Mucosa of descending colon (tissue), 3 donors: Measurements from ENCODE around the gene TTC36. TPM values are rescaled to one million over a fixed set of nuclear protein-coding genes. Genes with fewer than 3 reads are reported as not detected.

ENCODE experiments used
- ATAC-seq: fragments of 200-7000 bp; cut with Tn5 transposase; one replicate; pipeline ENCODE4 v1.9.1; 2020; ENCODE audit warnings: mild to moderate bottlenecking, moderate library complexity
- DNase-seq, 3 donors: peaks; one replicate each; pipeline ENCODE4 v3.0.0-alpha.2; 2020
- H3K36me3 ChIP-seq: fragments of 200-600 bp; one replicate; pipeline ENCODE4 v1.8.0; 2021; ENCODE audit warnings: low read depth, mild to moderate bottlenecking
- H3K4me1 ChIP-seq: fragments of 200-600 bp; one replicate; pipeline ENCODE4 v1.8.0; 2021; ENCODE audit warnings: low read depth, mild to moderate bottlenecking
- H3K4me3 ChIP-seq: fragments of 200-600 bp; one replicate; pipeline ENCODE4 v1.8.0; 2021; ENCODE audit warnings: mild to moderate bottlenecking
- H3K9me3 ChIP-seq: fragments of 200-600 bp; one replicate; pipeline ENCODE4 v1.8.0; 2021; ENCODE audit warnings: mild to moderate bottlenecking
- intact Hi-C, 2 donors: fragments of 100-400 bp; cut with DNase I in 1 of 2; cut with micrococcal nuclease in 1 of 2; formaldehyde crosslinking; loops; one replicate each; pipeline versions ENCODE4 v1.11.0 to v1.11.1; 2022; cut with DNase I, micrococcal nuclease
- total RNA-seq, 3 donors: library from RNA; stranded (reverse); fragmentation: NEBNext Ultra II Directional in 2 of 3; extraction: Animal tissue kit (Norgen Biotek cat#: 25700) in 2 of 3; gene quantifications; one replicate each; pipeline versions ENCODE4 v1.2.1 to v1.2.4, GENCODE V29; 2021 to 2023
- TF ChIP-seq, protein P1 (sequence below): fragments of 200-600 bp; IDR thresholded peaks from one replicate; pipeline ENCODE4 v1.8.0; 2022; ENCODE audit warnings: antibody characterized with exemption, mild to moderate bottlenecking
- donor health status: DM: no; HTN: no; CAD: no; lungs with moderate emphysema.
- donor health status: DM: no; HTN: no; CAD: no.
- donor health status: DM: no; HTN: yes; CAD: no.

TTC36 gene
- total RNA-seq, 3 donors from 2014 or later = 0.63 to 1.3 (median 1.2) TPM

DNA sequence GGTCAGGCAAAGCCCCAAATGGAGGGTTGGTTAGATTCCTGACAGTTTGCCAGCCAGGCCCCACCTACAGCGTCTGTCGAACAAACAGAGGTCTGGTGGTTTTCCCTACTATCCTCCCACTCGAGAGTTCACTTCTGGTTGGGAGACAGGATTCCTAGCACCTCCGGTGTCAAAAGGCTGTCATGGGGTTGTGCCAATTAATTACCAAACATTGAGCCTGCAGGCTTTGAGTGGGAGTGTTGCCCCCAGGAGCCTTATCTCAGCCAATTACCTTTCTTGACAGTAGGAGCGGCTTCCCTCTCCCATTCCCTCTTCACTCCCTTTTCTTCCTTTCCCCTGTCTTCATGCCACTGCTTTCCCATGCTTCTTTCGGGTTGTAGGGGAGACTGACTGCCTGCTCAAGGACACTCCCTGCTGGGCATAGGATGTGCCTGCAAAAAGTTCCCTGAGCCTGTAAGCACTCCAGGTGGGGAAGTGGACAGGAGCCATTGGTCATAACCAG lies 4.7 kb upstream of the TTC36 start:
- no peak overlapping the region for H3K4me3 ChIP-seq
- no peak for DNase-seq
- no peaks in the 10 kb centered on the region for H3K9me3 ChIP-seq
- TF ChIP-seq, protein P1, sequence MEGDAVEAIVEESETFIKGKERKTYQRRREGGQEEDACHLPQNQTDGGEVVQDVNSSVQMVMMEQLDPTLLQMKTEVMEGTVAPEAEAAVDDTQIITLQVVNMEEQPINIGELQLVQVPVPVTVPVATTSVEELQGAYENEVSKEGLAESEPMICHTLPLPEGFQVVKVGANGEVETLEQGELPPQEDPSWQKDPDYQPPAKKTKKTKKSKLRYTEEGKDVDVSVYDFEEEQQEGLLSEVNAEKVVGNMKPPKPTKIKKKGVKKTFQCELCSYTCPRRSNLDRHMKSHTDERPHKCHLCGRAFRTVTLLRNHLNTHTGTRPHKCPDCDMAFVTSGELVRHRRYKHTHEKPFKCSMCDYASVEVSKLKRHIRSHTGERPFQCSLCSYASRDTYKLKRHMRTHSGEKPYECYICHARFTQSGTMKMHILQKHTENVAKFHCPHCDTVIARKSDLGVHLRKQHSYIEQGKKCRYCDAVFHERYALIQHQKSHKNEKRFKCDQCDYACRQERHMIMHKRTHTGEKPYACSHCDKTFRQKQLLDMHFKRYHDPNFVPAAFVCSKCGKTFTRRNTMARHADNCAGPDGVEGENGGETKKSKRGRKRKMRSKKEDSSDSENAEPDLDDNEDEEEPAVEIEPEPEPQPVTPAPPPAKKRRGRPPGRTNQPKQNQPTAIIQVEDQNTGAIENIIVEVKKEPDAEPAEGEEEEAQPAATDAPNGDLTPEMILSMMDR = no peak
- H3K4me1 ChIP-seq = no peaks in the 10 kb centered on the region
- peak; percentile 55 for ATAC-seq
- H3K36me3 ChIP-seq = peaks cover 10% of the 10 kb centered on the region
- intact Hi-C loops = no loop called here

DNA sequence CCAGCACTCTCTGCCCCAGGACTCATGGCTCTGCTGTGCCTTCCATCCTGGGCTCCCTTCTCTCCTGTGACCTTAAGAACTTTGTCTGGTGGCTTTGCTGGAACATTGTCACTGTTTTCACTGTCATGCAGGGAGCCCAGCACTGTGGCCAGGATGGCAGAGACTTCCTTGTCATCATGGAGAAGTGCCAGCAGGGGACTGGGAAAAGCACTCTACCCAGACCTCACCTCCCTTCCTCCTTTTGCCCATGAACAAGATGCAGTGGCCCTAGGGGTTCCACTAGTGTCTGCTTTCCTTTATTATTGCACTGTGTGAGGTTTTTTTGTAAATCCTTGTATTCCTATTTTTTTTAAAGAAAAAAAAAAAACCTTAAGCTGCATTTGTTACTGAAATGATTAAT lies 2.9 kb upstream of the TTC36 start:
- Histone ChIP-seq H3K4me1 (no peaks in the 10 kb centered on the region), H3K9me3 (no peaks in the 10 kb centered on the region), H3K4me3 (no peak overlapping the region), H3K36me3 (peaks cover 10% of the 10 kb centered on the region)
- ATAC-seq (no peak), DNase-seq (no peak)
- TF ChIP-seq, protein P1 = no peak
- intact Hi-C loops = no loop called here

DNA sequence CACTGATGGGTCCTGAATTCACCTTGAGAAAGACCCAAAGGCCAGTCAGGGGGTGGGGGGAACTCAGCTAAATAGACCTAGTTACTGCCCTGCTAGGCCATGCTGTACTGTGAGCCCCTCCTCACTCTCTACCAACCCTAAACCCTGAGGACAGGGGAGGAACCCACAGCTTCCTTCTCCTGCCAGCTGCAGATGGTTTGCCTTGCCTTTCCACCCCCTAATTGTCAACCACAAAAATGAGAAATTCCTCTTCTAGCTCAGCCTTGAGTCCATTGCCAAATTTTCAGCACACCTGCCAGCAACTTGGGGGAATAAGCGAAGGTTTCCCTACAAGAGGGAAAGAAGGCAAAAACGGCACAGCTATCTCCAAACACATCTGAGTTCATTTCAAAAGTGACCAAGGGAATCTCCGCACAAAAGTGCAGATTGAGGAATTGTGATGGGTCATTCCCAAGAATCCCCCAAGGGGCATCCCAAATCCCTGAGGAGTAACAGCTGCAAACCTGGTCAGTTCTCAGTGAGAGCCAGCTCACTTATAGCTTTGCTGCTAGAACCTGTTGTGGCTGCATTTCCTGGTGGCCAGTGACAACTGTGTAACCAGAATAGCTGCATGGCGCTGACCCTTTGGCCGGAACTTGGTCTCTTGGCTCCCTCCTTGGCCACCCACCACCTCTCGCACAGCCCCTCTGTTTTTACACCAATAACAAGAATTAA lies 2.4 kb upstream of the TTC36 start:
- peaks cover 10% of the 10 kb centered on the region for H3K36me3 ChIP-seq
- H3K4me1 ChIP-seq = peaks cover 4% of the 10 kb centered on the region
- H3K9me3 ChIP-seq = no peaks in the 10 kb centered on the region
- no peak for DNase-seq
- ATAC-seq = no peak
- H3K4me3 ChIP-seq = no peak overlapping the region
- TF ChIP-seq, protein P1 = no peak
- intact Hi-C loops = no loop called here

DNA sequence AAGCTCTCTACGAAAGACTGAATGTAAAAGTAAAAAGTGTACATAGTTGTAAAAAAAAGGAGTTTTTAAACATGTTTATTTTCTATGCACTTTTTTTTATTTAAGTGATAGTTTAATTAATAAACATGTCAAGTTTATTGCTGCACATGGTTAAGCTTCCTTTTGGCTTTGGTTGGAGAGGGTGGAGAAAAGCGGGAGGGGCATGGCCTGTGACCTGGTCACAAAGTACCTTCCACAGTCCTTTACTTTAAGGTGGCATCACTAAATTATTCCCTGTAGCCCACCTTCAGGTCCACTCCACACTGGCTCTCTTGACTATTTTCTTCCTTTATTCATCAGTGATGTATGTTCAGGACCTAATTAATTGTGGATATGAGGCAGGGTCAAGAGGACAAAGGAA lies 586 bp upstream of the TTC36 start:
- DNase-seq (no peak), ATAC-seq (no peak)
- intact Hi-C loops = no loop called here

DNA sequence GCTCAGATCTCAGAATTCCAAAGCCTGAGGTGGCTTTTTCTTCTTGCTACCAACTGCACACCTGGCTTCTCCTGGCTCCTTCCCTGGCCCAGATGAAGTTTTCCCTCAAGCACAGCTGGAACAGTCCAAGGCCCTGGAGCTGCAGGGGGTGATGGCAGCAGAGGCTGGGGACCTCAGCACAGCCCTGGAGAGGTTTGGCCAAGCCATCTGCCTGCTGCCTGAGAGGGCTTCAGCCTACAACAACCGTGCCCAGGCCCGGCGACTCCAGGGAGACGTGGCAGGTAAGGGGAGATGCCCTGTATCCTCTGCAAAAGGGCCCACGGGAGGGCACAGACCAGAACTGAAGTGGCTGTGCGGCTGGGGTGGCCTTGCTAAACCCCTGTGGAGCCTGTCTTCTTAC lies 1.2 kb downstream of the TTC36 start:
- intact Hi-C loops = no loop called here
- TF ChIP-seq, protein P1 = no peak
- Histone ChIP-seq H3K4me1 (peaks cover 8% of the 10 kb centered on the region), H3K9me3 (no peaks in the 10 kb centered on the region), H3K4me3 (no peak overlapping the region), H3K36me3 (no peaks in the 10 kb centered on the region)
- no peak for DNase-seq
- no peak for ATAC-seq

More for the DNA sequence above, 586 bp upstream of the TTC36 start:
- Histone ChIP-seq H3K4me3 (no peak overlapping the region), H3K36me3 (no peaks in the 10 kb centered on the region), H3K4me1 (peaks cover 8% of the 10 kb centered on the region), H3K9me3 (no peaks in the 10 kb centered on the region)
- TF ChIP-seq, protein P1 = no peak
